GM12891 (cell line): ENCODE measurements around the gene NADSYN1.

Source experiments
- POLR2A ChIP-seq: IDR thresholded peaks from 2 replicates; pipeline ENCODE4 v1.6.1; 2011; ENCODE audit warnings: low read depth, low read length, control low read depth
- SPI1 ChIP-seq: IDR thresholded peaks from 2 replicates; pipeline ENCODE4 v1.6.1; 2011; ENCODE audit warnings: low read depth, low read length, control low read depth
- TAF1 ChIP-seq: IDR thresholded peaks from 2 replicates; pipeline ENCODE4 v1.6.1; 2011; ENCODE audit warnings: low read depth, low read length, control low read depth

- TF ChIP-seq SPI1 (no peak), TAF1 (no peak), POLR2A (no peak)
Measured at GRCh38 chr11:71458146-71459070, 5.4 kb downstream of the NADSYN1 start.
